GM03348 (cell line): ENCODE data around the gene ZC3H13.

Source experiments
- DNase-seq: peaks from one replicate; pipeline ENCODE4 v3.0.0; 2012; ENCODE audit warnings: low spot score

ZC3H13 gene

GRCh38 chr13:46059405-46059804 lies 6.9 kb upstream of the ZC3H13 start:
- DNase-seq, result no peak

- no peak for DNase-seq
Observed at GRCh38 chr13:46058268-46058667, 5.7 kb upstream of the ZC3H13 start.

GRCh38 chr13:46057256-46058015 lies 4.9 kb upstream of the ZC3H13 start:
- DNase-seq, result peak; percentile 21

- no peak for DNase-seq
Observed at GRCh38 chr13:46053162-46054012, 841 bp upstream of the ZC3H13 start.

GRCh38 chr13:46051968-46052318 lies 603 bp downstream of the ZC3H13 start:
- no peak for DNase-seq

GRCh38 chr13:46050771-46051170 lies 1.8 kb downstream of the ZC3H13 start:
- no peak for DNase-seq

- DNase-seq, result no peak
Observed at GRCh38 chr13:46045424-46045823, 7.1 kb downstream of the ZC3H13 start.

- DNase-seq, result no peak
Observed at GRCh38 chr13:46043647-46044046, 8.9 kb downstream of the ZC3H13 start.

- DNase-seq, result peak; percentile 16
Observed at GRCh38 chr13:46041419-46041839, 11.1 kb downstream of the ZC3H13 start.

GRCh38 chr13:46040763-46041162 lies 11.8 kb downstream of the ZC3H13 start:
- no peak for DNase-seq

GRCh38 chr13:46039411-46040182 lies 12.9 kb downstream of the ZC3H13 start:
- DNase-seq, result peak; percentile 25

- no peak for DNase-seq
Observed at GRCh38 chr13:46038296-46038695, 14.2 kb downstream of the ZC3H13 start.

GRCh38 chr13:46035066-46035465 lies 17.5 kb downstream of the ZC3H13 start:
- no peak for DNase-seq

- DNase-seq, result no peak
Observed at GRCh38 chr13:46032341-46032740, 20.2 kb downstream of the ZC3H13 start.

GRCh38 chr13:46031581-46032263 lies 20.8 kb downstream of the ZC3H13 start:
- no peak for DNase-seq

GRCh38 chr13:46025157-46025556 lies 27.4 kb downstream of the ZC3H13 start:
- no peak for DNase-seq

- DNase-seq, result peak; percentile 20
Observed at GRCh38 chr13:46022481-46022880, 30.1 kb downstream of the ZC3H13 start.

GRCh38 chr13:46016216-46016615 lies 36.3 kb downstream of the ZC3H13 start:
- no peak for DNase-seq

GRCh38 chr13:46015366-46015765 lies 37.2 kb downstream of the ZC3H13 start:
- DNase-seq, result no peak

- no peak for DNase-seq
Observed at GRCh38 chr13:46012404-46012803, 40.1 kb downstream of the ZC3H13 start.

GRCh38 chr13:46010148-46010547 lies 42.4 kb downstream of the ZC3H13 start:
- DNase-seq, result peak; percentile 6

- DNase-seq, result no peak
Observed at GRCh38 chr13:46008631-46009030, 43.9 kb downstream of the ZC3H13 start.
